H9 (cell line): ENCODE results near the gene BHLHE40. TPM values are rescaled to one million over a fixed set of nuclear protein-coding genes. Genes with fewer than 3 reads are reported as not detected.

ENCODE experiments used
- DNase-seq: peaks from one replicate; pipeline ENCODE4 v3.0.0-alpha.2; 2017
- H2AFZ ChIP-seq: one replicate; pipeline ENCODE4 v1.6.1; 2013; ENCODE audit warnings: mild to moderate bottlenecking, low read length, control low read depth, moderate library complexity
- H2AK5ac ChIP-seq: 2 replicates; pipeline ENCODE4 v1.6.1; 2013; ENCODE audit warnings: low read length, control low read depth, mixed read lengths; ENCODE audit not compliant: insufficient read length
- H2BK120ac ChIP-seq: one replicate; pipeline ENCODE4 v1.6.1; 2013; ENCODE audit warnings: low read depth, mild to moderate bottlenecking, low read length, control low read depth, inconsistent platforms; ENCODE audit not compliant: poor library complexity, severe bottlenecking
- H2BK12ac ChIP-seq: 2 replicates; pipeline ENCODE4 v1.6.1; 2013; ENCODE audit warnings: low read length, control low read depth, mixed read lengths, low read depth; ENCODE audit not compliant: insufficient read length
- H2BK15ac ChIP-seq: 2 replicates; pipeline ENCODE4 v1.6.1; 2013; ENCODE audit warnings: low read depth, low read length, control low read depth
- H2BK20ac ChIP-seq: one replicate; pipeline ENCODE4 v1.6.1; 2013; ENCODE audit warnings: low read depth, mild to moderate bottlenecking, low read length, control low read depth, inconsistent platforms; ENCODE audit not compliant: poor library complexity, severe bottlenecking
- H2BK5ac ChIP-seq: 2 replicates; pipeline ENCODE4 v1.6.1; 2013; ENCODE audit warnings: low read length, control low read depth, mixed read lengths; ENCODE audit not compliant: insufficient read length
- H3K14ac ChIP-seq: 2 replicates; pipeline ENCODE4 v1.6.1; 2013; ENCODE audit warnings: low read length, control low read depth; ENCODE audit not compliant: insufficient read depth
- H3K18ac ChIP-seq: 2 replicates; pipeline ENCODE4 v1.6.1; 2013; ENCODE audit warnings: low read depth, mild to moderate bottlenecking, mixed read lengths, low read length, control low read depth; ENCODE audit not compliant: insufficient read length
- H3K23ac ChIP-seq: 2 replicates; pipeline ENCODE4 v1.6.1; 2013; ENCODE audit warnings: low read length, control low read depth, mixed read lengths, low read depth; ENCODE audit not compliant: insufficient read length
- H3K23me2 ChIP-seq: 2 replicates; pipeline ENCODE4 v1.6.1; 2013; ENCODE audit warnings: low read depth, mild to moderate bottlenecking, mixed read lengths, low read length, control low read depth; ENCODE audit not compliant: insufficient read length, poor library complexity, severe bottlenecking
- H3K27ac ChIP-seq: 2 replicates; pipeline ENCODE4 v1.5.1; 2013; ENCODE audit warnings: low read length, control low read depth, mixed read lengths, low read depth; ENCODE audit not compliant: insufficient read length
- H3K27me3 ChIP-seq: 2 replicates; pipeline ENCODE4 v1.6.1; 2013; ENCODE audit warnings: low read length, control low read depth, inconsistent platforms; ENCODE audit not compliant: insufficient read depth
- H3K4ac ChIP-seq: 2 replicates; pipeline ENCODE4 v1.6.1; 2013; ENCODE audit warnings: low read depth, mild to moderate bottlenecking, control low read depth, inconsistent platforms, low read length, moderate library complexity
- H3K4me1 ChIP-seq: 2 replicates; pipeline ENCODE4 v1.6.1; 2013; ENCODE audit warnings: low read length, control low read depth, inconsistent platforms; ENCODE audit not compliant: insufficient read depth
- H3K4me2 ChIP-seq: 2 replicates; pipeline ENCODE4 v1.6.1; 2013; ENCODE audit warnings: low read length, control low read depth, mixed read lengths; ENCODE audit not compliant: insufficient read length, insufficient read depth
- H3K56ac ChIP-seq: 2 replicates; pipeline ENCODE4 v1.6.1; 2013; ENCODE audit warnings: low read depth, mild to moderate bottlenecking, mixed read lengths, low read length, control low read depth; ENCODE audit not compliant: insufficient read length
- H3K79me1 ChIP-seq: 2 replicates; pipeline ENCODE4 v1.6.1; 2013; ENCODE audit warnings: low read depth, mild to moderate bottlenecking, moderate library complexity, low read length, control low read depth, inconsistent platforms; ENCODE audit not compliant: insufficient read depth, poor library complexity, severe bottlenecking
- H3K79me2 ChIP-seq: 2 replicates; pipeline ENCODE4 v1.6.1; 2013; ENCODE audit warnings: low read length, control low read depth, inconsistent platforms; ENCODE audit not compliant: insufficient read depth
- H3K9ac ChIP-seq: 2 replicates; pipeline ENCODE4 v1.6.1; 2013; ENCODE audit warnings: low read length, control low read depth, mixed read lengths; ENCODE audit not compliant: insufficient read length; ENCODE audit errors: extremely low read depth
- H3K9me3 ChIP-seq: one replicate; pipeline ENCODE4 v1.6.1; 2013; ENCODE audit warnings: low read depth, low read length, inconsistent platforms; ENCODE audit not compliant: control insufficient read depth
- H3T11ph ChIP-seq: one replicate; pipeline ENCODE4 v1.6.1; 2013; ENCODE audit warnings: mild to moderate bottlenecking, low read length, control low read depth, inconsistent platforms
- H4K20me1 ChIP-seq: one replicate; pipeline ENCODE4 v1.6.1; 2013; ENCODE audit not compliant: control insufficient read depth, insufficient read length, insufficient read depth
- H4K5ac ChIP-seq: 2 replicates; pipeline ENCODE4 v1.6.1; 2013; ENCODE audit warnings: low read depth, mild to moderate bottlenecking, mixed read lengths, low read length, control low read depth; ENCODE audit not compliant: insufficient read length
- H4K8ac ChIP-seq: replicated peaks from 2 replicates; pipeline ENCODE4 v1.6.1; 2013; ENCODE audit warnings: low read length, control low read depth, mixed read lengths, low read depth; ENCODE audit not compliant: insufficient read length
- H4K91ac ChIP-seq: 2 replicates; pipeline ENCODE4 v1.6.1; 2013; ENCODE audit warnings: low read depth, mild to moderate bottlenecking, moderate library complexity, mixed read lengths, low read length, control low read depth; ENCODE audit not compliant: insufficient read length
- H3K27ac Mint-ChIP-seq, 3 experiments: 2 replicates in 2 of 3; 3 replicates in 1 of 3; pipeline ENCODE4 v1.8.0; 2020 to 2021; ENCODE audit warnings: mixed read lengths in 3 of 3, mild to moderate bottlenecking in 1 of 3, moderate library complexity in 1 of 3
- H3K27me3 Mint-ChIP-seq: 2 replicates; pipeline ENCODE4 v1.8.0; 2021; ENCODE audit warnings: low read depth, mild to moderate bottlenecking, moderate library complexity, mixed read lengths
- H3K36me3 Mint-ChIP-seq, 3 experiments: 2 replicates in 2 of 3; 3 replicates in 1 of 3; pipeline ENCODE4 v1.8.0; 2020 to 2021; ENCODE audit warnings: low read depth in 3 of 3, mixed read lengths in 3 of 3; ENCODE audit not compliant: insufficient read depth in 1 of 3
- H3K4me1 Mint-ChIP-seq, 2 experiments: 2 replicates each; pipeline ENCODE4 v1.8.0; 2020; ENCODE audit warnings: mixed read lengths in 2 of 2
- H3K4me3 Mint-ChIP-seq, 2 experiments: 2 replicates in 1 of 2; 3 replicates in 1 of 2; pipeline ENCODE4 v1.8.0; 2020 to 2021; ENCODE audit warnings: mild to moderate bottlenecking in 2 of 2, mixed read lengths in 2 of 2, moderate library complexity in 1 of 2
- H3K9me3 Mint-ChIP-seq, 2 experiments: 2 replicates in 1 of 2; 3 replicates in 1 of 2; pipeline ENCODE4 v1.8.0; 2020; ENCODE audit warnings: mild to moderate bottlenecking in 2 of 2, mixed read lengths in 2 of 2, moderate library complexity in 1 of 2
- WGBS: extraction: QIAGEN DNeasy Blood & Tissue Kit; methylation state at CpG from one replicate; pipeline ENCODE4 v1.1.7; 2013; ENCODE audit warnings: missing lambda C conversion rate, low lambda C conversion rate, mixed read lengths; ENCODE audit not compliant: insufficient read length; ENCODE audit errors: extremely low coverage; 5-methylcytosine and 5-hydroxymethylcytosine counted together
- total RNA-seq: library from RNA; stranded (reverse); gene quantifications from 2 replicates; pipeline ENCODE4 v1.2.1, GENCODE V29; 2021
- TF ChIP-seq, protein P1 (sequence below): fragments of 200-600 bp; sonication (generic); conservative IDR thresholded peaks from 3 replicates; pipeline ENCODE4 v1.8.0; 2021; ENCODE audit warnings: antibody characterized with exemption, mild to moderate bottlenecking

The BHLHE40 gene
- total RNA-seq, 1 experiment from 2014 or later, result 4.1 TPM

DNA sequence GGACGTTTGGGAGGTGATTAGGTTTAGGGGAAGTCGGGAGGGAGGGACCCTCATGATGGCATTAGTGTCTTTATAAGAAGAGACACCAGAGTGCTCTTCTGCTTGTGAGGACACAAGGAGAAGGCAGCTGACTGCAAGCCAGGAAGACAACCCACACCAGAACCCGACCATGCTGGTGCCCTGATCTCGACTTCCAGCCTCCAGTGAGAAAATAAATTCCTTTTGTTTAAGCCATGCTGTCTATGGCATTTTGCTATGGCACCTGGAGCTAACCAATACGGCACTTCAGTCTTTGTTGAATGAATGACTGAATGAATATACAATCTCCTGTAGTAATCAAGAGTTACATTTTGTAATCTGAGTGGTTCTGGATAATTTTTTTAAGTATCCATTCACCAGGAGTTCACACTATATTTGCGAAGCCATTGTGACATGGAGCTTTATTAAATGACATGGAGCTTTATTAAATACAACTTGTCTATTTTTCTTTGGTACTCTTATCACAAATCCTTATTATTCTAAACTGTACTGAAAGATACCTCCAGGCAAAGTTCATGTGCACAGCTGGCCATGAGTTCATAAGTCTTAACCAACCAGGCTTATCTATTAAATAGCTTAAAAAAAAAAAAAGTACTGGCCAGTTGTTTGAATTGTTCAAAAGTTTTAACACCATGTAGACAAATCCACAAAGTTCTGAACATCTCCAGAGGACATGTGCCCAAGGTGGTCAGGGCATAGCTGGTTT is 24.8 kb upstream of the BHLHE40 start:
- DNase-seq, result no peak
- Histone ChIP-seq H3K4me2 (no peak overlapping the region), H3K4ac (no peak overlapping the region), H3K18ac (no peak overlapping the region), H2BK20ac (no peak overlapping the region), H2BK12ac (no peak overlapping the region), H3K9me3 (peaks cover 6% of the 10 kb centered on the region), H2AK5ac (no peak overlapping the region), H2AFZ (no peak overlapping the region), H3K14ac (no peak overlapping the region), H2BK120ac (no peak overlapping the region), H2BK5ac (no peak overlapping the region), H4K5ac (no peak overlapping the region), H3K56ac (no peak overlapping the region), H4K91ac (no peak overlapping the region), H2BK15ac (no peak overlapping the region), H3K23me2 (no peaks in the 10 kb centered on the region), H3K27ac (no peak overlapping the region), H3K4me1 (no peaks in the 10 kb centered on the region), H3K79me2 (no peaks in the 10 kb centered on the region), H4K20me1 (no peaks in the 10 kb centered on the region), H3K23ac (no peak overlapping the region), H3K9ac (no peak overlapping the region), H4K8ac (no peak overlapping the region), H3K79me1 (no peaks in the 10 kb centered on the region), H3K27me3 (no peaks in the 10 kb centered on the region), H3T11ph (no peak overlapping the region)
- no CpG with 5 or more reads among the region's 6 CpGs for whole genome bisulfite sequencing
- no peak overlapping the region for H3K4me3 Mint-ChIP-seq
- H3K27me3 Mint-ChIP-seq, result no peaks in the 10 kb centered on the region
- peaks cover 0 to 10% (median 5%) of the 10 kb centered on the region in 3 experiments; a peak in 5 of 7 replicates for H3K36me3 Mint-ChIP-seq
- peaks cover 8 to 9% of the 10 kb centered on the region in 2 experiments for H3K9me3 Mint-ChIP-seq
- peaks cover 19% of the 10 kb centered on the region in 2 experiments for H3K4me1 Mint-ChIP-seq
- TF ChIP-seq, protein P1, sequence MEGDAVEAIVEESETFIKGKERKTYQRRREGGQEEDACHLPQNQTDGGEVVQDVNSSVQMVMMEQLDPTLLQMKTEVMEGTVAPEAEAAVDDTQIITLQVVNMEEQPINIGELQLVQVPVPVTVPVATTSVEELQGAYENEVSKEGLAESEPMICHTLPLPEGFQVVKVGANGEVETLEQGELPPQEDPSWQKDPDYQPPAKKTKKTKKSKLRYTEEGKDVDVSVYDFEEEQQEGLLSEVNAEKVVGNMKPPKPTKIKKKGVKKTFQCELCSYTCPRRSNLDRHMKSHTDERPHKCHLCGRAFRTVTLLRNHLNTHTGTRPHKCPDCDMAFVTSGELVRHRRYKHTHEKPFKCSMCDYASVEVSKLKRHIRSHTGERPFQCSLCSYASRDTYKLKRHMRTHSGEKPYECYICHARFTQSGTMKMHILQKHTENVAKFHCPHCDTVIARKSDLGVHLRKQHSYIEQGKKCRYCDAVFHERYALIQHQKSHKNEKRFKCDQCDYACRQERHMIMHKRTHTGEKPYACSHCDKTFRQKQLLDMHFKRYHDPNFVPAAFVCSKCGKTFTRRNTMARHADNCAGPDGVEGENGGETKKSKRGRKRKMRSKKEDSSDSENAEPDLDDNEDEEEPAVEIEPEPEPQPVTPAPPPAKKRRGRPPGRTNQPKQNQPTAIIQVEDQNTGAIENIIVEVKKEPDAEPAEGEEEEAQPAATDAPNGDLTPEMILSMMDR, result no peak
- H3K27ac Mint-ChIP-seq, result no peak overlapping the region; a peak in 1 of 7 replicates
